PFSK-1 (cell line): ENCODE results near the gene PACC1.

Experiments used
- POLR2AphosphoS5 ChIP-seq: IDR thresholded peaks from 2 replicates; pipeline ENCODE4 v1.6.1; 2012; ENCODE audit warnings: low read depth, mild to moderate bottlenecking, control low read depth, low read length, moderate library complexity
- TAF1 ChIP-seq: IDR thresholded peaks from 2 replicates; pipeline ENCODE4 v1.6.1; 2012; ENCODE audit warnings: low read length, control low read depth, borderline replicate concordance; ENCODE audit not compliant: insufficient read depth

GRCh38 chr1:212364985-212365384 is 49.7 kb downstream of the PACC1 start:
- TF ChIP-seq POLR2AphosphoS5 (no peak), TAF1 (no peak)
